Gastroesophageal sphincter (tissue), 4 donors: Measurements from ENCODE around the gene ZSCAN5B. TPM values are rescaled to one million over a fixed set of nuclear protein-coding genes. Genes with fewer than 3 reads are reported as not detected.
"Not testable (repeated sequence)": the region's sequence is repeated elsewhere in the genome, so short reads cannot be mapped to it uniquely, and the experiment has no call there.

Experiments
- ATAC-seq: fragments of 150-250 bp; one replicate; pipeline ENCODE4 v1.9.1; 2016; ENCODE audit warnings: mild to moderate bottlenecking, moderate library complexity
- H3K27ac ChIP-seq, 4 donors: fragments of 200-600 bp; sonication (generic) in 3 of 4; 1 replicate in 3 of 4; 2 replicates in 1 of 4; pipeline ENCODE4 v1.5.1; 2016 to 2019
- H3K27me3 ChIP-seq: fragments of 200-600 bp; sonication (generic); one replicate; pipeline ENCODE4 v1.5.1; 2019
- H3K36me3 ChIP-seq, 2 donors: fragments of 200-600 bp; sonication (generic); one replicate each; pipeline ENCODE4 v1.5.1; 2019; ENCODE audit warnings: control low read depth in 1 of 2
- H3K4me1 ChIP-seq, 3 donors: fragments of 200-600 bp; sonication (generic); 1 replicate in 2 of 3; 2 replicates in 1 of 3; pipeline ENCODE4 v1.5.1; 2016 to 2019; ENCODE audit warnings: control low read depth in 2 of 3
- H3K4me3 ChIP-seq, 2 donors: fragments of 200-600 bp; sonication (generic); one replicate each; pipeline ENCODE4 v1.5.1; 2019; ENCODE audit warnings: mild to moderate bottlenecking in 1 of 2, moderate library complexity in 1 of 2
- H3K9me3 ChIP-seq, 3 donors: fragments of 200-600 bp; sonication (generic); one replicate each; pipeline ENCODE4 v1.5.1; 2017 to 2019; ENCODE audit warnings: control low read depth in 2 of 3
- CTCF ChIP-seq, 4 experiments: fragments of 200-600 bp in 2 of 4; fragments of 450-650 bp in 2 of 4; sonication (generic) in 1 of 4; IDR thresholded peaks; one replicate each; pipeline ENCODE4 v1.5.1; 2017 to 2019; ENCODE audit warnings: antibody characterized with exemption in 4 of 4, mild to moderate bottlenecking in 2 of 4, moderate library complexity in 2 of 4
- EP300 ChIP-seq: sonication (generic); formaldehyde crosslinking; IDR thresholded peaks from one replicate; pipeline ENCODE4 v1.6.1; 2017; ENCODE audit warnings: antibody characterized with exemption, mild to moderate bottlenecking
- POLR2A ChIP-seq, 2 donors: fragments of 450-650 bp; IDR thresholded peaks; one replicate each; pipeline ENCODE4 v1.6.1; 2017; ENCODE audit warnings: antibody characterized with exemption in 2 of 2, mild to moderate bottlenecking in 2 of 2, moderate library complexity in 1 of 2
- POLR2AphosphoS5 ChIP-seq: sonication (generic); formaldehyde crosslinking; IDR thresholded peaks from one replicate; pipeline ENCODE4 v1.6.1; 2017; ENCODE audit warnings: antibody characterized with exemption
- WGBS, 2 donors: methylation state at CpG; one replicate each; pipeline ENCODE4 v1.1.5; 2018; ENCODE audit warnings: low coverage in 1 of 2; 5-methylcytosine and 5-hydroxymethylcytosine counted together
- total RNA-seq, 4 donors: library from RNA; depleted of rRNA; stranded (reverse); fragments of >200 nt; gene quantifications; one replicate each; pipeline ENCODE4 v1.1.0, GENCODE V29; 2016

ZSCAN5B gene
- not detected for total RNA-seq

- not testable (repeated sequence) for H3K27ac ChIP-seq, H3K4me3 ChIP-seq, ATAC-seq, H3K9me3 ChIP-seq, H3K4me1 ChIP-seq, H3K36me3 ChIP-seq
- H3K27me3 ChIP-seq = peaks cover 23% of the 10 kb centered on the region
- WGBS, 2 donors = 78 to 87% methylated on average over 7 to 17 of the region's 23 CpGs
Observed at GRCh38 chr19:56197646-56198045, at the start of gene ZSCAN5B. TSS of gene ZSCAN5B (minus strand) at chr19:56197783. CDS start at chr19:56193052, 4,731 bp downstream.

GRCh38 chr19:56245764-56246163 lies 48.2 kb upstream of the ZSCAN5B start:
- not testable (repeated sequence) for H3K27me3 ChIP-seq, H3K4me1 ChIP-seq, H3K36me3 ChIP-seq, H3K4me3 ChIP-seq, ATAC-seq, H3K9me3 ChIP-seq, H3K27ac ChIP-seq
- 90 to 100% methylated on average over 1 to 2 of the region's 4 CpGs for WGBS, 2 donors

GRCh38 chr19:56245121-56245740 lies 47.6 kb upstream of the ZSCAN5B start:
- H3K27me3 ChIP-seq = no peaks in the 10 kb centered on the region
- TF ChIP-seq POLR2AphosphoS5 (no peak), EP300 (no peak), CTCF (IDR thresholded peaks at IDR 0.05) (no peak)
- H3K9me3 ChIP-seq = no peaks in the 10 kb centered on the region
- no peak for ATAC-seq
- 75 to 100% methylated on average over 1 to 2 of the region's 7 CpGs for WGBS, 2 donors
- H3K4me1 ChIP-seq = no peaks in the 10 kb centered on the region
- H3K4me3 ChIP-seq = no peak overlapping the region
- no peak overlapping the region for H3K27ac ChIP-seq
- no peaks in the 10 kb centered on the region for H3K36me3 ChIP-seq

- H3K36me3 ChIP-seq = peaks cover 0 to 19% of the 10 kb centered on the region in 2 donors
- no peak for ATAC-seq
- WGBS, 2 donors = 87% methylated on average over 9 of the region's 9 CpGs; no CpG with 5 or more reads in 1 of the 2 donors
- no peaks in the 10 kb centered on the region for H3K4me1 ChIP-seq
- TF ChIP-seq POLR2A (IDR thresholded peaks at IDR 0.05) = no peak
- TF ChIP-seq POLR2AphosphoS5 = no peak
- no peak for TF ChIP-seq CTCF (IDR thresholded peaks at IDR 0.05)
- TF ChIP-seq EP300 = no peak
- H3K9me3 ChIP-seq = no peaks in the 10 kb centered on the region
- H3K4me3 ChIP-seq = no peak overlapping the region
- H3K27me3 ChIP-seq = no peaks in the 10 kb centered on the region
- H3K27ac ChIP-seq = no peak overlapping the region
Observed at GRCh38 chr19:56223481-56223880, 25.9 kb upstream of the ZSCAN5B start.

- Histone ChIP-seq H3K27ac (no peak overlapping the region), H3K9me3 (no peaks in the 10 kb centered on the region), H3K36me3 (peaks cover 0 to 19% of the 10 kb centered on the region in 2 donors), H3K4me3 (no peak overlapping the region), H3K4me1 (no peaks in the 10 kb centered on the region), H3K27me3 (peaks cover 2% of the 10 kb centered on the region)
- 78 to 100% methylated on average over 1 to 4 of the region's 6 CpGs for WGBS, 2 donors
- ATAC-seq = no peak
- TF ChIP-seq EP300 = no peak
- TF ChIP-seq CTCF (IDR thresholded peaks at IDR 0.05) = no peak
- TF ChIP-seq POLR2A (IDR thresholded peaks at IDR 0.05) = no peak
- TF ChIP-seq POLR2AphosphoS5 = no peak
Observed at GRCh38 chr19:56222901-56223300, 25.3 kb upstream of the ZSCAN5B start.

- no peak for ATAC-seq
- TF ChIP-seq POLR2A (IDR thresholded peaks at IDR 0.05) (no peak), POLR2AphosphoS5 (no peak), CTCF (IDR thresholded peaks at IDR 0.05) (no peak), EP300 (no peak)
- peaks cover 0 to 10% (median 6%) of the 10 kb centered on the region in 3 donors for H3K4me1 ChIP-seq
- H3K9me3 ChIP-seq = no peaks in the 10 kb centered on the region
- no peak overlapping the region for H3K27ac ChIP-seq
- H3K27me3 ChIP-seq = peaks cover 13% of the 10 kb centered on the region
- no peak overlapping the region for H3K4me3 ChIP-seq
- 87 to 100% methylated on average over 1 to 9 of the region's 14 CpGs for WGBS, 2 donors
- peaks cover 0 to 19% of the 10 kb centered on the region in 2 donors for H3K36me3 ChIP-seq
Observed at GRCh38 chr19:56221851-56222250, 24.3 kb upstream of the ZSCAN5B start.

GRCh38 chr19:56221442-56221841 lies 23.9 kb upstream of the ZSCAN5B start:
- peaks cover 0 to 10% (median 6%) of the 10 kb centered on the region in 3 donors for H3K4me1 ChIP-seq
- H3K9me3 ChIP-seq, H3K4me3 ChIP-seq, ATAC-seq, H3K27ac ChIP-seq: not testable (repeated sequence)
- WGBS, 2 donors = 49 to 69% methylated on average over 4 to 9 of the region's 9 CpGs
- H3K27me3 ChIP-seq = peaks cover 16% of the 10 kb centered on the region
- H3K36me3 ChIP-seq = peaks cover 0 to 19% of the 10 kb centered on the region in 2 donors
